A549 (cell line): ENCODE measurements around the gene TOPBP1. TPM values are rescaled to one million over a fixed set of nuclear protein-coding genes. Genes with fewer than 3 reads are reported as not detected.

Experiments
- ATAC-seq, 2 experiments: fragments of 200-7000 bp in 1 of 2; fragments of >200 bp in 1 of 2; cut with Nextera tagmentation in 1 of 2; cut with Tn5 transposase in 1 of 2; 3 replicates each; pipeline versions ENCODE4 v1.8.0 to v1.9.1; 2018 to 2020; ENCODE audit warnings: mild to moderate bottlenecking in 1 of 2, moderate library complexity in 1 of 2
- CTCF ChIA-PET: fragments of 300-600 bp; sonication (Branson Sonifier 250); formaldehyde crosslinking; extraction: SDS; loops from one replicate; lab custom pipeline; 2021; ENCODE audit warnings: antibody characterized with exemption, inconsistent platforms; lab: Yijun Ruan, JAX
- POLR2A ChIA-PET: fragments of 350-600 bp; formaldehyde crosslinking; extraction: SDS; loops from one replicate; lab custom pipeline; 2021; ENCODE audit warnings: antibody characterized with exemption, inconsistent platforms; lab: Yijun Ruan, JAX
- DNase-seq, 2 experiments: peaks; one replicate each; pipeline versions ENCODE4 v3.0.0 to v3.0.0-alpha.2; 2011 to 2016; ENCODE audit warnings: low read depth in 1 of 2, low spot score in 1 of 2
- FAIRE-seq: peaks from 2 replicates; lab custom pipeline; 2011; peaks lifted over from hg19 to GRCh38; lab: Jason Lieb, UNC
- H3K27ac ChIP-seq, 2 experiments: fragments of >200 bp; sonication (Bioruptor Twin); formaldehyde crosslinking; 3 replicates each; pipeline ENCODE4 v1.5.1; 2016 to 2017
- H3K4me1 ChIP-seq: fragments of >200 bp; sonication (Bioruptor Twin); formaldehyde crosslinking; 3 replicates; pipeline ENCODE4 v1.6.1; 2016
- H3K4me2 ChIP-seq: fragments of >200 bp; sonication (Bioruptor Twin); formaldehyde crosslinking; 3 replicates; pipeline ENCODE4 v1.6.1; 2016
- H3K4me3 ChIP-seq: fragments of >200 bp; sonication (Bioruptor Twin); formaldehyde crosslinking; 3 replicates; pipeline ENCODE4 v1.5.1; 2016
- H3K9me3 ChIP-seq: fragments of >200 bp; sonication (Bioruptor Twin); formaldehyde crosslinking; 3 replicates; pipeline ENCODE4 v1.6.1; 2016
- BCL3 ChIP-seq: fragments of >200 bp; sonication (Bioruptor Twin); formaldehyde crosslinking; IDR thresholded peaks from 3 replicates; pipeline ENCODE4 v1.6.1; 2016
- CBX8 ChIP-seq: fragments of 200-600 bp; sonication (generic); IDR thresholded peaks from 2 replicates; pipeline ENCODE4 v1.6.1; 2016
- CTCF ChIP-seq: fragments of >200 bp; sonication (Bioruptor Twin); formaldehyde crosslinking; IDR thresholded peaks from 3 replicates; pipeline ENCODE4 v1.5.1; 2016
- EHF ChIP-seq: fragments of 250-450 bp; sonication (Bioruptor Pico); IDR thresholded peaks from 2 replicates; pipeline ENCODE4 v1.5.0; 2020; ENCODE audit warnings: mild to moderate bottlenecking
- ESRRA ChIP-seq: fragments of 150-350 bp; IDR thresholded peaks from 2 replicates; pipeline ENCODE4 v1.6.1; 2014; ENCODE audit warnings: mild to moderate bottlenecking, low read length, borderline replicate concordance
- HEYL ChIP-seq: fragments of 250-450 bp; sonication (Bioruptor Pico); IDR thresholded peaks from 2 replicates; pipeline ENCODE4 v1.8.0; 2021; ENCODE audit warnings: mild to moderate bottlenecking, moderate library complexity
- HMGXB4 ChIP-seq: fragments of 250-450 bp; sonication (Bioruptor Pico); IDR thresholded peaks from 2 replicates; pipeline ENCODE4 v1.5.0; 2021; ENCODE audit warnings: mild to moderate bottlenecking, moderate library complexity, borderline replicate concordance
- HOXB5 ChIP-seq: fragments of 250-450 bp; sonication (Bioruptor Pico); IDR thresholded peaks from 2 replicates; pipeline ENCODE4 v1.5.0; 2020; ENCODE audit warnings: mild to moderate bottlenecking, moderate library complexity
- JUNB ChIP-seq: fragments of >200 bp; sonication (Bioruptor Twin); formaldehyde crosslinking; IDR thresholded peaks from 2 replicates; pipeline ENCODE4 v1.6.1; 2016
- KDM1A ChIP-seq: fragments of 200-600 bp; sonication (generic); IDR thresholded peaks from 2 replicates; pipeline ENCODE4 v1.6.1; 2016; ENCODE audit warnings: low read depth, mild to moderate bottlenecking
- MAFK ChIP-seq: fragments of 450-650 bp; IDR thresholded peaks from 2 replicates; pipeline ENCODE4 v1.6.1; 2014; ENCODE audit not compliant: partially characterized antibody
- MAZ ChIP-seq: fragments of 150-350 bp; IDR thresholded peaks from 2 replicates; pipeline ENCODE4 v1.6.1; 2014; ENCODE audit warnings: antibody characterized with exemption, low read depth, low read length, borderline replicate concordance
- NFE2L2 ChIP-seq: fragments of 150-350 bp; conservative IDR thresholded peaks from 2 replicates; pipeline ENCODE4 v1.6.1; 2014; ENCODE audit warnings: low read length
- RAD21 ChIP-seq, 2 experiments: fragments of >200 bp in 1 of 2; sonication (Bioruptor Twin) in 1 of 2; formaldehyde crosslinking in 1 of 2; IDR thresholded peaks in 1 of 2; conservative IDR thresholded peaks in 1 of 2; 2 replicates in 1 of 2; 3 replicates in 1 of 2; pipeline ENCODE4 v1.6.1; 2012 to 2018; ENCODE audit warnings: inconsistent platforms in 1 of 2
- SMC3 ChIP-seq: fragments of >200 bp; sonication (Bioruptor Twin); formaldehyde crosslinking; IDR thresholded peaks from 3 replicates; pipeline ENCODE4 v1.6.1; 2018; ENCODE audit warnings: inconsistent platforms
- SREBF2 ChIP-seq: fragments of 450-650 bp; IDR thresholded peaks from 2 replicates; pipeline ENCODE4 v1.6.1; 2014; ENCODE audit warnings: mild to moderate bottlenecking, moderate library complexity
- WGBS: methylation state at CpG from one replicate; pipeline ENCODE4 v1.1.6; 2017; ENCODE audit errors: missing lambda C conversion rate; 5-methylcytosine and 5-hydroxymethylcytosine counted together
- polyA plus RNA-seq, 4 experiments: library from polyadenylated mRNA; depleted of rRNA in 3 of 4; stranded (reverse); fragments of >200 nt; fragmentation: RNase III in 1 of 4; extraction: RNeasy Plus Mini Kit Qiagen cat#74134 plus additional on column Dnase treatment in 1 of 4; gene quantifications; 2 replicates in 3 of 4; 3 replicates in 1 of 4; pipeline ENCODE4 v1.2.3, GENCODE V29; 2011 to 2017
- TF ChIP-seq, protein P1 (sequence below): IDR thresholded peaks from 2 replicates; pipeline ENCODE4 v1.6.1; 2012

The TOPBP1 gene
- polyA plus RNA-seq, 2 of the 4 experiments (the other 2 are of a cell fraction): 32.6 to 56.2 TPM

- no peak overlapping the region for H3K4me2 ChIP-seq
- TF ChIP-seq EHF (CRISPR knock-in tag) (no peak), SMC3 (peak; percentile 39), RAD21 (conservative IDR thresholded peaks at IDR 0.05 in 1 of 2, IDR thresholded peaks at IDR 0.05 in 1 of 2) (peak; percentile 42 to 45; a peak in 3 of 5 replicates), CTCF (peak; percentile 51), HOXB5 (no peak)
- TF ChIP-seq, all 56 proteins: peak for 3
- no peak for FAIRE-seq
- H3K4me3 ChIP-seq: no peak overlapping the region
- POLR2A ChIA-PET: no interaction called here
- H3K9me3 ChIP-seq: no peaks in the 10 kb centered on the region
- CTCF ChIA-PET: interaction anchor here (1.2 to 1.3 kb wide), 2 partner anchors 13 to 16 kb away, joined by 3 to 6 read pairs; no protein-coding TSS in a partner anchor
- 19% methylated on average over 6 of the region's 7 CpGs for WGBS
- peak; percentile 61 to 72 for DNase-seq
- peak; percentile 82 to 88 for ATAC-seq
- H3K4me1 ChIP-seq: peaks cover 15% of the 10 kb centered on the region; the same call in 2 of the 3 replicates
- H3K27ac ChIP-seq: no peak overlapping the region
These were observed 2.0 kb upstream of the TOPBP1 start for GRCh38 chr3:133663569-133664313.

GRCh38 chr3:133662278-133662651, 524 bp upstream of the TOPBP1 start:
- 23% methylated on average over 7 of the region's 7 CpGs for WGBS
- ChIA-PET POLR2A (no interaction called here), CTCF (interaction anchor here (0.7 to 0.9 kb wide), 2 partner anchors 19 to 67 kb away, joined by 3 read pairs; no protein-coding TSS in a partner anchor)
- ATAC-seq (peak; percentile 71 to 77), FAIRE-seq (no peak), DNase-seq (peak in 1 of 2 experiments; percentile 20)
- H3K27ac ChIP-seq: peak overlapping the region; percentile 95 to 97
- no peak for TF ChIP-seq BCL3
- TF ChIP-seq, protein P1, sequence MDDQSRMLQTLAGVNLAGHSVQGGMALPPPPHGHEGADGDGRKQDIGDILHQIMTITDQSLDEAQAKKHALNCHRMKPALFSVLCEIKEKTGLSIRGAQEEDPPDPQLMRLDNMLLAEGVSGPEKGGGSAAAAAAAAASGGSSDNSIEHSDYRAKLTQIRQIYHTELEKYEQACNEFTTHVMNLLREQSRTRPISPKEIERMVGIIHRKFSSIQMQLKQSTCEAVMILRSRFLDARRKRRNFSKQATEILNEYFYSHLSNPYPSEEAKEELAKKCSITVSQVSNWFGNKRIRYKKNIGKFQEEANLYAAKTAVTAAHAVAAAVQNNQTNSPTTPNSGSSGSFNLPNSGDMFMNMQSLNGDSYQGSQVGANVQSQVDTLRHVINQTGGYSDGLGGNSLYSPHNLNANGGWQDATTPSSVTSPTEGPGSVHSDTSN: no peak
- TF ChIP-seq CBX8: no peak
- TF ChIP-seq MAFK: no peak
- TF ChIP-seq MAZ: no peak
- no peak for TF ChIP-seq KDM1A
- TF ChIP-seq HMGXB4 (CRISPR knock-in tag): no peak
- no peak for TF ChIP-seq HEYL
- TF ChIP-seq SREBF2: no peak
- TF ChIP-seq JUNB: no peak
- no peak for TF ChIP-seq NFE2L2
- TF ChIP-seq ESRRA: no peak
- peak overlapping the region; percentile 87 for H3K4me3 ChIP-seq
- no peaks in the 10 kb centered on the region for H3K9me3 ChIP-seq
- peak overlapping the region; percentile 95 for H3K4me2 ChIP-seq
- peaks cover 15% of the 10 kb centered on the region; the same call in 2 of the 3 replicates for H3K4me1 ChIP-seq
